ENCODE results near the gene LETMD1. TPM values are rescaled to one million over a fixed set of nuclear protein-coding genes. Genes with fewer than 3 reads are reported as not detected.
"Not testable (repeated sequence)": the region's sequence is repeated elsewhere in the genome, so short reads cannot be mapped to it uniquely, and the experiment has no call there.

Gene LETMD1
- total RNA-seq, 1 donor from 2014 or later: 45.6 TPM

GRCh38 chr12:51075390-51075789, 27.3 kb downstream of the LETMD1 start:
- Mint-ChIP-seq H3K36me3 (ENCODE audit: unreplicated experiment) (peaks cover 18% of the 10 kb centered on the region), H3K4me3 (ENCODE audit: unreplicated experiment) (no peak overlapping the region), H3K9me3 (ENCODE audit: unreplicated experiment) (no peaks in the 10 kb centered on the region), H3K27ac (ENCODE audit: unreplicated experiment) (no peak overlapping the region), H3K4me1 (ENCODE audit: unreplicated experiment) (peaks cover 18% of the 10 kb centered on the region), H3K27me3 (ENCODE audit: unreplicated experiment) (no peaks in the 10 kb centered on the region)
- DNase-seq (ENCODE audit: extremely low spot score, unreplicated experiment): no peak
- no peak for TF ChIP-seq CTCF (IDR thresholded peaks at IDR 0.05)

- Mint-ChIP-seq H3K4me1 (ENCODE audit: unreplicated experiment) (peaks cover 25% of the 10 kb centered on the region), H3K4me3 (ENCODE audit: unreplicated experiment) (no peak overlapping the region), H3K27me3 (ENCODE audit: unreplicated experiment) (no peaks in the 10 kb centered on the region), H3K36me3 (ENCODE audit: unreplicated experiment) (peaks cover 22% of the 10 kb centered on the region), H3K27ac (ENCODE audit: unreplicated experiment) (peak overlapping the region; percentile 6), H3K9me3 (ENCODE audit: unreplicated experiment) (no peaks in the 10 kb centered on the region)
- no peak for TF ChIP-seq CTCF (IDR thresholded peaks at IDR 0.05)
- no peak for DNase-seq (ENCODE audit: extremely low spot score, unreplicated experiment)
Observed at GRCh38 chr12:51076236-51076930, 28.3 kb downstream of the LETMD1 start.

GRCh38 chr12:51077930-51078329, 29.8 kb downstream of the LETMD1 start:
- Mint-ChIP-seq H3K36me3 (ENCODE audit: unreplicated experiment) (peaks cover 17% of the 10 kb centered on the region), H3K9me3 (ENCODE audit: unreplicated experiment) (no peaks in the 10 kb centered on the region), H3K27me3 (ENCODE audit: unreplicated experiment) (no peaks in the 10 kb centered on the region), H3K4me3 (ENCODE audit: unreplicated experiment) (no peak overlapping the region), H3K27ac (ENCODE audit: unreplicated experiment) (no peak overlapping the region), H3K4me1 (ENCODE audit: unreplicated experiment) (peaks cover 36% of the 10 kb centered on the region)
- no peak for TF ChIP-seq CTCF (IDR thresholded peaks at IDR 0.05)
- DNase-seq (ENCODE audit: extremely low spot score, unreplicated experiment): no peak

GRCh38 chr12:51078346-51078745, 30.2 kb downstream of the LETMD1 start:
- H3K27me3 Mint-ChIP-seq (ENCODE audit: unreplicated experiment); H3K27ac Mint-ChIP-seq (ENCODE audit: unreplicated experiment); H3K9me3 Mint-ChIP-seq (ENCODE audit: unreplicated experiment); DNase-seq (ENCODE audit: extremely low spot score, unreplicated experiment); H3K4me3 Mint-ChIP-seq (ENCODE audit: unreplicated experiment): not testable (repeated sequence)
- Mint-ChIP-seq H3K4me1 (ENCODE audit: unreplicated experiment) (peaks cover 36% of the 10 kb centered on the region), H3K36me3 (ENCODE audit: unreplicated experiment) (peaks cover 13% of the 10 kb centered on the region)

GRCh38 chr12:51078866-51079265, 30.7 kb downstream of the LETMD1 start:
- not testable (repeated sequence) for H3K4me3 Mint-ChIP-seq (ENCODE audit: unreplicated experiment); H3K9me3 Mint-ChIP-seq (ENCODE audit: unreplicated experiment); DNase-seq (ENCODE audit: extremely low spot score, unreplicated experiment); H3K27ac Mint-ChIP-seq (ENCODE audit: unreplicated experiment); H3K36me3 Mint-ChIP-seq (ENCODE audit: unreplicated experiment); H3K27me3 Mint-ChIP-seq (ENCODE audit: unreplicated experiment)
- H3K4me1 Mint-ChIP-seq (ENCODE audit: unreplicated experiment): peaks cover 40% of the 10 kb centered on the region

- Mint-ChIP-seq H3K27me3 (ENCODE audit: unreplicated experiment) (no peaks in the 10 kb centered on the region), H3K4me3 (ENCODE audit: unreplicated experiment) (no peak overlapping the region), H3K36me3 (ENCODE audit: unreplicated experiment) (peaks cover 8% of the 10 kb centered on the region), H3K9me3 (ENCODE audit: unreplicated experiment) (no peaks in the 10 kb centered on the region), H3K4me1 (ENCODE audit: unreplicated experiment) (peaks cover 40% of the 10 kb centered on the region), H3K27ac (ENCODE audit: unreplicated experiment) (peak overlapping the region; percentile 52)
- DNase-seq (ENCODE audit: extremely low spot score, unreplicated experiment): no peak
- no peak for TF ChIP-seq CTCF (IDR thresholded peaks at IDR 0.05)
Observed at GRCh38 chr12:51080136-51080535, 32.0 kb downstream of the LETMD1 start.

All from osteocyte (in vitro differentiated cells).